Activated CD4-positive, alpha-beta T cell treated with anti-CD3 and anti-CD28 coated beads, Interleukin-2, Interleukin-4, amounts not matched to agents 100 ng/mL and 50 ng/mL, durations not matched to agents 16 hours and 8 hours (primary cell): ENCODE measurements around the gene NEU2.

Experiments
- DNase-seq: peaks from one replicate; pipeline ENCODE4 v3.0.0-alpha.2; 2020; ENCODE audit warnings: low spot score

Gene NEU2

GRCh38 chr2:233032551-233033320, at the start of gene NEU2:
Gene NEU2 (plus strand): TSS chr2:233032672. CDS start chr2:233032672, 0 bp downstream.
- no peak for DNase-seq

GRCh38 chr2:232982926-232983668, 49.4 kb upstream of the NEU2 start:
- no peak for DNase-seq

- DNase-seq: no peak
Observed at GRCh38 chr2:232983669-232984140, 48.8 kb upstream of the NEU2 start.

GRCh38 chr2:232984451-232985207, 47.8 kb upstream of the NEU2 start:
- no peak for DNase-seq

GRCh38 chr2:232986155-232986554, 46.3 kb upstream of the NEU2 start:
- no peak for DNase-seq

- DNase-seq: no peak
Observed at GRCh38 chr2:232993231-232993821, 39.1 kb upstream of the NEU2 start.

DNA sequence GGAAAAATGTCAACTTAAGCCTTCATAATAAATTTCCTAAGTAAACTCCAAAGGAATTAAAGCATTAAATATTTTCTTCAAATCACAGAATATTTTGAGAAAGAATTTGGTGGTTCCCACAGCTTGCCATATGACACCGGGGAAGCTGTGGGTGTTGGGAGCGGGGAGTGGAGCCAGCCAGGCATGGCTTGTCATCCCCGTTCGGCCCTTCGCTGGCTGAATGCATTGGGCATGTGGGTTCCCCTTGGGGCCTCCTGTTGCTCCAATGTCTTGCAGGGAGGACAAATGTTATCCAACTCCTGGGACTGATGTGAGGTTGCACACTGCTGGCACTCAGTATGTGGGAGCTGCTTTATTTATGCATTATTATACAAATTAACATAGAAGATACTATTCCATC, 38.0 kb upstream of the NEU2 start:
- DNase-seq: no peak

- DNase-seq: no peak
Observed at GRCh38 chr2:232997749-232998665, 34.5 kb upstream of the NEU2 start.

- no peak for DNase-seq
Observed at GRCh38 chr2:232998666-232998985, 33.8 kb upstream of the NEU2 start.

GRCh38 chr2:232999354-232999753, 33.1 kb upstream of the NEU2 start:
- DNase-seq: no peak

DNA sequence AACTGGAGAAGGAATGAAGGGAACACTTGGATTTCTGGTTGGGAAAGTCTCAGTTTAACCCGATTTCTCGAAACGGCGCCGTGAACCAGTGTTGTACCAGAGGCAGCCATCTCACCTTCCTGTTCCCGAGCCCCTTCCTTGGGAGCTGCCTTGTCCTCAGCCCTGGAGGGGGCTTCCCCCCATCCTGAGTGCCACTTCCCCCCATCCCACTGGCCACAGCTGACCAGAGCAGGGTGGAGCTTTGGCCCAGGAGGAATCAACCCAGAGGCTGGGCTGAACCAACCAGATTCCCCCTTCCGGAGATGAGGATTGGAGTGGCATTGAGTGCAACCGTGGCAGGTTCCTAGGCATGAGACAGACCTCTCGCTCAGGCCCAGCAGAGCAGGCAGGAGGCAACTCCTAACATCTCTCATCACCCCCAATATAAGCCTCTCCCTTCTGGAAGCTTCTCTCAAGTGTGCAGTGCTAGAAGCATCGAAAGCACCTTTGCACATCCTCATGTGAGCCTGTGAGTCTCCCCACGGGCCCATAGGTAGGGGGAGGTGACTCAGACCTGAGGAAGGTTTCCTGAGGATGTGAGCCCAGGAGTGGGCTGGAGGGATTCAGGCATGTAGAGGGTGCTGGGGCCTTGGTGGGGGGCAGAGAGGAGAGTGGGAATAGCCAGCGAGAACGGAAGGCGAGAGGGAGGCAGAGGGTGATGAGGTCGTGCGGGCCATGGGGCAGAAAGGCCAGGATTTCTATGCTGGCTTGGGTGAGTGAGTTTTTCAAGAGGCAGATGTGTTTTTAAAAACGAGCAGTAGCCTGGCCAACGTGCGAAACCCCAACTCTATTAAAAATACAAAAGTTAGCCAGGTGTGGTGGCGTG, 31.4 kb upstream of the NEU2 start:
- no peak for DNase-seq

- no peak for DNase-seq
Observed at GRCh38 chr2:233002829-233003657, 29.4 kb upstream of the NEU2 start.

DNA sequence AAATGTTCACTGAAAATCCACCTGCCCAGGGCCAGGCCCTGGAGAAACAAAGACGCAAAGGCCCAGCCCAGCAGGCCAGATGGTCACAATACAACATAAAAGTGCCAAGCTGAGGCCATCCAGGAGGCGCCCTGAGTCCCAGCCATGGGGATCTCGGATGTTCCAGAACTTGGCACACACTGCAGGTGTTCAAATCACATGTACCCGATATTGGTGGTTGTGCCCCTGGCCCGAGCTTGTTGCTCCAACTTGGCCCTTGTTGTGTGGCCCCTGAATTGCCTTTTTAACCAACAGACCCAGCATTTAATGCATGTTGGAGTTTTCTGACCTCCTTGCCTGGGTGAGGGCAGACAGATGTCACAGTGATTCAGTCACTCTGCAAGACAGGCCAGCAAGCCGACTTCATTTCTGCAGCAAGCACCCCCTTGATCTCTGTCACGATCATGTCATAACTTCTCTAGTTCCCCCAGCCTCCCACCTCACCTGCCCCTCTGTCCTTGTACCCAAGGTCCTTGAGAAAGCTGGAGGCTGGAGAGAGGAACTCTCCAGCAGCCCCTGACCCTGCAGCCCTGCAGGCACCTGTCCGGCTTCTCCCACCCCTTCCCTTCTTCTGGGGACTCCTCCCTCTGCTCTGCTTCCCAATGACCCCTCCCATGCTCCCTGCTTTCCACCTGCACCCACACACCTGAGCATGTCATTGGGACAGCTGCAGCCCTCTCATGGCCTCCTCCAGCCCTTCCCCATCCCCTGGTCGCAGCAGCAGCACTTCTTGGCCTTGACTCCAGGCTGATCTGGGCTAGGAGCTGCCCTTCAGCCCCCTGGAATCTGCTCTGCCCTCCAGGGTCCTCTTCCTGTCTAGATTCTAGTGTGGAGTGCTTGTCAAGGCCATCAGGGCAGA, 28.6 kb upstream of the NEU2 start:
- DNase-seq: no peak

GRCh38 chr2:233005096-233005495, 27.4 kb upstream of the NEU2 start:
- no peak for DNase-seq

DNA sequence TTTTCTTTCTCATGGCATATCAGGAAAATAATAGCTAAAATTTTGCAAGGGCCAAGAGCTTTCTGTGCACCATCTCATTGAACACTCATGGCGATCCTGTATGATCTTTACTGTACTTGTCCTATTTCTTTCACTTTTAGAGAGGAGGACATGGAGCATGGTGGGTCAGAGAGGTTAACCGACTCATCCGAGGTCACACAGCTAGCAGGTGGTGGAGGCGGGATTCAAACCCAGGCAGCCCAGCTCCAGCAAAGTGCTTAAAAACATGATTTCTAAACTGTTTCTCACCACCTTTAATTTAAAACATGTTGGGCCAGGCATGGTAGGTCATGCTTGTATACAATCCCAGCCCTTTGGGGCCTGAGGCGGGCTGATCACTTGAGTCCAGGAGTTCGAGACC, 25.8 kb upstream of the NEU2 start:
- no peak for DNase-seq

DNA sequence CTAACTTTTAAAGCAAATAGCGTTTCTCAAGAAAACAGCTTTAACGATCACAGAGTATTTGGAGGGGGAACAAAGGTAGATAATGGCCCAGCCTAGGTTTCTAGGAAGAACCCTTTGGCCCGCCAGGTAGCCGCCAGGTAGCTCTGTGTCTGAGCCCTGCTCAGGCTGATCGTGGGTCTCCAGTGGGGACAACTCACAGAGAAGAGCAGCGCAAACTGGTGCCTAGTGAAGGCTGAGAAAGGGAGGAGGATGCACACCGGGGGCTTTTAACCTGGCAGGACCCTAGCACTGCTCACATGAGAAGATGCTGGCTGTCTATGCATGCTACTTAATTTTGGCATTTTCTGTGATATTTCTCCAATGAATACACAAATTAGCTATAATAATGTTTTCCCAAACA, 25.2 kb upstream of the NEU2 start:
- no peak for DNase-seq

DNA sequence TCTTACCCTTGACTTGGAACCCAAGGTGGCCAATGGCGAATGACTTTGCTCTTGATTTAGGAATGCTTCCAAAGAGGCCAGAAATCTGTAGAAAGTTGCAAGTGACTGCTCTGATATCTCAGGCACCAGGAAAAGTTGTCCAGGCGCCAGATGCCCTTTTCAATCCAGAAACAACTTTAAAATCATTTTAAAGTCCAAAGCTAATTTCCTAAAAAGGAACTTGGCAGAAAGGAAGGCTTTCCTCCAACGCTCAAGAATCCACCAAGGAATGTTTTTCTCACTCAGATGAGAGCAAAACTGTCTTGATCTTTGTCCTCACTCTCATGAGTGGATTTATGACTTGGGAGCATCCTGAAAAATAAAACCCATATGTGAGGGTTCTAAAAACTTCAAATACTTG, 24.7 kb upstream of the NEU2 start:
- DNase-seq: no peak

DNA sequence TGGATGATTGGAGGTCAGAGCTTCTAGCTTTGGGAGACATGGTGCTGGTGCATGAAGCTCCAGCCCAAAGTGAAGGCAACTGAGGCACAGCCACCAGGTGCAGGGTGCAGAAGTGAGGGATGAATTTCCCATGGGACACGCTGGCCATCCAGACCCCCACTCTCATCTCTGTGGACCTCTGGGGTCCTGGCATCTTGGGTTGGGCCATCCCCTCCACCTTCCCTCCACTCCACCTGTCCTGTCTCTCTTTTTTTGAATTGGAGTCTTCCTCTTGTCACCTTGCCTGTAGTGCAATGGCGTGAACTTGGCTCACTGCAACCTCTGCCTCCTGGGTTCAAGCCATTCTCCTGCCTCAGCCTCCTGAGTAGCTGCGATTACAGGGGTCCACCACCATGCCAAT, 22.8 kb upstream of the NEU2 start:
- DNase-seq: no peak
